Panc1 (cell line): Measurements from ENCODE around the gene LTB. TPM values are rescaled to one million over a fixed set of nuclear protein-coding genes. Genes with fewer than 3 reads are reported as not detected.

Experiments
- ATAC-seq: fragments of 200-7000 bp; cut with Tn5 transposase; 2 replicates; pipeline ENCODE4 v1.9.1; 2020; ENCODE audit warnings: mild to moderate bottlenecking, moderate library complexity
- BruUV-seq: library from RNA; stranded (reverse); fragments of 400-500 nt; replicated peaks from 2 replicates; lab custom pipeline; 2021; lab: Mats Ljungman, UMichigan
- CTCF ChIA-PET: fragments of 300-600 bp; sonication (Branson Sonifier 250); formaldehyde crosslinking; loops from one replicate; lab custom pipeline; 2022; ENCODE audit warnings: antibody characterized with exemption; lab: Charles Lee
- POLR2A ChIA-PET: fragments of 300-600 bp; sonication (Branson Sonifier 250); formaldehyde crosslinking; loops from one replicate; lab custom pipeline; 2022; ENCODE audit warnings: antibody characterized with exemption; lab: Charles Lee
- DNase-seq: peaks from one replicate; pipeline ENCODE4 v3.0.0-alpha.2; 2010; ENCODE audit warnings: low read depth, low spot score
- H3K27ac ChIP-seq: 2 replicates; pipeline ENCODE4 v1.5.1; 2011; ENCODE audit warnings: mild to moderate bottlenecking, low read length, inconsistent platforms
- H3K27me3 ChIP-seq: fragments of 200-500 bp; sonication (Bioruptor generic); 2 replicates; pipeline ENCODE4 v1.6.0; 2014; ENCODE audit warnings: low read length, inconsistent platforms; ENCODE audit not compliant: control insufficient read depth, insufficient read depth
- H3K36me3 ChIP-seq: fragments of 200-500 bp; sonication (Bioruptor generic); 2 replicates; pipeline ENCODE4 v1.5.1; 2014; ENCODE audit warnings: inconsistent platforms, mild to moderate bottlenecking, low read length, moderate library complexity; ENCODE audit not compliant: control insufficient read depth, insufficient read depth
- H3K4me1 ChIP-seq: 2 replicates; pipeline ENCODE4 v1.5.1; 2011; ENCODE audit warnings: inconsistent platforms, mild to moderate bottlenecking, low read length, moderate library complexity; ENCODE audit not compliant: control insufficient read depth, insufficient read depth
- H3K4me3 ChIP-seq, 2 experiments: 2 replicates each; pipeline ENCODE4 v1.5.1; 2011 to 2012; ENCODE audit warnings: low read depth in 2 of 2, low read length in 2 of 2, mild to moderate bottlenecking in 2 of 2, inconsistent platforms in 1 of 2, moderate library complexity in 1 of 2
- H3K9me3 ChIP-seq: fragments of 200-500 bp; sonication (Bioruptor generic); 2 replicates; pipeline ENCODE4 v1.5.1; 2014; ENCODE audit warnings: low read depth, mild to moderate bottlenecking, inconsistent platforms, low read length, moderate library complexity; ENCODE audit not compliant: control insufficient read depth, insufficient read depth
- POLR2AphosphoS5 ChIP-seq: IDR thresholded peaks from 2 replicates; pipeline ENCODE4 v1.6.1; 2012; ENCODE audit warnings: mild to moderate bottlenecking, low read depth, low read length, moderate library complexity
- SIN3A ChIP-seq: IDR thresholded peaks from 2 replicates; pipeline ENCODE4 v1.6.1; 2012; ENCODE audit warnings: low read depth, mild to moderate bottlenecking, low read length, moderate library complexity, borderline replicate concordance; ENCODE audit not compliant: insufficient read depth
- TCF7L2 ChIP-seq: IDR thresholded peaks from 2 replicates; pipeline ENCODE4 v1.6.1; 2011; ENCODE audit warnings: mild to moderate bottlenecking, low read depth, low read length, inconsistent platforms
- in situ Hi-C: cut with HindIII; loops from 2 replicates; pipeline ENCODE4 v1.10.0; 2016; ENCODE audit warnings: low sequenced_read_pairs, low pct_unique_long_range_greater_than_20kb
- intact Hi-C: fragments of 100-400 bp; cut with micrococcal nuclease; formaldehyde crosslinking; loops from one replicate; pipeline ENCODE4 v1.10.0; 2022; ENCODE audit not compliant: unreplicated experiment
- total RNA-seq: library from RNA; stranded (reverse); gene quantifications from one replicate; pipeline ENCODE4 v1.2.1, GENCODE V29; 2021; ENCODE audit not compliant: unreplicated experiment
- TF ChIP-seq, protein P1 (sequence below): fragments of 450-650 bp; IDR thresholded peaks from 2 replicates; pipeline ENCODE4 v1.5.1; 2017; ENCODE audit warnings: mild to moderate bottlenecking
- TF ChIP-seq, protein P2 (sequence below), 2 experiments: IDR thresholded peaks; 2 replicates each; pipeline ENCODE4 v1.6.1; 2011 to 2012; ENCODE audit warnings: low read depth in 2 of 2, control low read depth in 1 of 2, low read length in 1 of 2, mild to moderate bottlenecking in 1 of 2, moderate library complexity in 1 of 2; ENCODE audit not compliant: insufficient read depth in 1 of 2

Gene LTB
- total RNA-seq, 1 experiment from 2014 or later, result 3.7 TPM

- POLR2A ChIA-PET, result no interaction called here
- no peak overlapping the region for H3K4me3 ChIP-seq
- no peak for DNase-seq
- H3K36me3 ChIP-seq, result no peaks in the 10 kb centered on the region
- no peaks in the 10 kb centered on the region for H3K9me3 ChIP-seq
- in situ Hi-C loops, result no loop called here
- TF ChIP-seq POLR2AphosphoS5 (no peak), TCF7L2 (no peak), SIN3A (no peak)
- TF ChIP-seq, protein P1, sequence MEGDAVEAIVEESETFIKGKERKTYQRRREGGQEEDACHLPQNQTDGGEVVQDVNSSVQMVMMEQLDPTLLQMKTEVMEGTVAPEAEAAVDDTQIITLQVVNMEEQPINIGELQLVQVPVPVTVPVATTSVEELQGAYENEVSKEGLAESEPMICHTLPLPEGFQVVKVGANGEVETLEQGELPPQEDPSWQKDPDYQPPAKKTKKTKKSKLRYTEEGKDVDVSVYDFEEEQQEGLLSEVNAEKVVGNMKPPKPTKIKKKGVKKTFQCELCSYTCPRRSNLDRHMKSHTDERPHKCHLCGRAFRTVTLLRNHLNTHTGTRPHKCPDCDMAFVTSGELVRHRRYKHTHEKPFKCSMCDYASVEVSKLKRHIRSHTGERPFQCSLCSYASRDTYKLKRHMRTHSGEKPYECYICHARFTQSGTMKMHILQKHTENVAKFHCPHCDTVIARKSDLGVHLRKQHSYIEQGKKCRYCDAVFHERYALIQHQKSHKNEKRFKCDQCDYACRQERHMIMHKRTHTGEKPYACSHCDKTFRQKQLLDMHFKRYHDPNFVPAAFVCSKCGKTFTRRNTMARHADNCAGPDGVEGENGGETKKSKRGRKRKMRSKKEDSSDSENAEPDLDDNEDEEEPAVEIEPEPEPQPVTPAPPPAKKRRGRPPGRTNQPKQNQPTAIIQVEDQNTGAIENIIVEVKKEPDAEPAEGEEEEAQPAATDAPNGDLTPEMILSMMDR, result no peak
- TF ChIP-seq, protein P2, sequence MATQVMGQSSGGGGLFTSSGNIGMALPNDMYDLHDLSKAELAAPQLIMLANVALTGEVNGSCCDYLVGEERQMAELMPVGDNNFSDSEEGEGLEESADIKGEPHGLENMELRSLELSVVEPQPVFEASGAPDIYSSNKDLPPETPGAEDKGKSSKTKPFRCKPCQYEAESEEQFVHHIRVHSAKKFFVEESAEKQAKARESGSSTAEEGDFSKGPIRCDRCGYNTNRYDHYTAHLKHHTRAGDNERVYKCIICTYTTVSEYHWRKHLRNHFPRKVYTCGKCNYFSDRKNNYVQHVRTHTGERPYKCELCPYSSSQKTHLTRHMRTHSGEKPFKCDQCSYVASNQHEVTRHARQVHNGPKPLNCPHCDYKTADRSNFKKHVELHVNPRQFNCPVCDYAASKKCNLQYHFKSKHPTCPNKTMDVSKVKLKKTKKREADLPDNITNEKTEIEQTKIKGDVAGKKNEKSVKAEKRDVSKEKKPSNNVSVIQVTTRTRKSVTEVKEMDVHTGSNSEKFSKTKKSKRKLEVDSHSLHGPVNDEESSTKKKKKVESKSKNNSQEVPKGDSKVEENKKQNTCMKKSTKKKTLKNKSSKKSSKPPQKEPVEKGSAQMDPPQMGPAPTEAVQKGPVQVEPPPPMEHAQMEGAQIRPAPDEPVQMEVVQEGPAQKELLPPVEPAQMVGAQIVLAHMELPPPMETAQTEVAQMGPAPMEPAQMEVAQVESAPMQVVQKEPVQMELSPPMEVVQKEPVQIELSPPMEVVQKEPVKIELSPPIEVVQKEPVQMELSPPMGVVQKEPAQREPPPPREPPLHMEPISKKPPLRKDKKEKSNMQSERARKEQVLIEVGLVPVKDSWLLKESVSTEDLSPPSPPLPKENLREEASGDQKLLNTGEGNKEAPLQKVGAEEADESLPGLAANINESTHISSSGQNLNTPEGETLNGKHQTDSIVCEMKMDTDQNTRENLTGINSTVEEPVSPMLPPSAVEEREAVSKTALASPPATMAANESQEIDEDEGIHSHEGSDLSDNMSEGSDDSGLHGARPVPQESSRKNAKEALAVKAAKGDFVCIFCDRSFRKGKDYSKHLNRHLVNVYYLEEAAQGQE (IDR thresholded peaks at IDR 0.05; ENCODE audit: insufficient read depth in 1 of 2, low read depth in 2 of 2, low read length in 1 of 2), result no peak
- no peak overlapping the region for H3K27ac ChIP-seq
- CTCF ChIA-PET, result interaction anchor here (0.6 to 2.6 kb wide), 3 partner anchors 12 to 33 kb away, joined by 3 to 11 read pairs (median 5); no protein-coding TSS in a partner anchor
- H3K27me3 ChIP-seq, result no peaks in the 10 kb centered on the region
- no TSS peak for BruUV-seq
- peaks cover 10% of the 10 kb centered on the region for H3K4me1 ChIP-seq
- ATAC-seq, result no peak
- intact Hi-C loops, result no loop called here
Measured at GRCh38 chr6:31573239-31574105, 8.8 kb downstream of the LTB start.

DNA sequence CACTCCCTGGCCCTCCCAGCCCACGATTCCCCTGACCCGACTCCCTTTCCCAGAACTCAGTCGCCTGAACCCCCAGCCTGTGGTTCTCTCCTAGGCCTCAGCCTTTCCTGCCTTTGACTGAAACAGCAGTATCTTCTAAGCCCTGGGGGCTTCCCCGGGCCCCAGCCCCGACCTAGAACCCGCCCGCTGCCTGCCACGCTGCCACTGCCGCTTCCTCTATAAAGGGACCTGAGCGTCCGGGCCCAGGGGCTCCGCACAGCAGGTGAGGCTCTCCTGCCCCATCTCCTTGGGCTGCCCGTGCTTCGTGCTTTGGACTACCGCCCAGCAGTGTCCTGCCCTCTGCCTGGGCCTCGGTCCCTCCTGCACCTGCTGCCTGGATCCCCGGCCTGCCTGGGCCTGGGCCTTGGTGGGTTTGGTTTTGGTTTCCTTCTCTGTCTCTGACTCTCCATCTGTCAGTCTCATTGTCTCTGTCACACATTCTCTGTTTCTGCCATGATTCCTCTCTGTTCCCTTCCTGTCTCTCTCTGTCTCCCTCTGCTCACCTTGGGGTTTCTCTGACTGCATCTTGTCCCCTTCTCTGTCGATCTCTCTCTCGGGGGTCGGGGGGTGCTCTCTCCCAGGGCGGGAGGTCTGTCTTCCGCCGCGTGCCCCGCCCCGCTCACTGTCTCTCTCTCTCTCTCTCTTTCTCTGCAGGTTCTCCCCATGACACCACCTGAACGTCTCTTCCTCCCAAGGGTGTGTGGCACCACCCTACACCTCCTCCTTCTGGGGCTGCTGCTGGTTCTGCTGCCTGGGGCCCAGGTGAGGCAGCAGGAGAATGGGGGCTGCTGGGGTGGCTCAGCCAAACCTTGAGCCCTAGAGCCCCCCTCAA lies 9.9 kb downstream of the LTB start, which contains the start of gene LTA:
LTA (plus strand) TSS at position 249 of the 871 bp plus-strand sequence; CDS start at position 703, 454 bp downstream.
- POLR2A ChIA-PET, result no interaction called here
- intact Hi-C loops (no loop called here), in situ Hi-C loops (no loop called here)
- Histone ChIP-seq H3K9me3 (no peaks in the 10 kb centered on the region), H3K36me3 (no peaks in the 10 kb centered on the region), H3K4me1 (no peaks in the 10 kb centered on the region), H3K27me3 (no peaks in the 10 kb centered on the region), H3K27ac (no peak within 1 kb of the TSS), H3K4me3 (no peak within 1 kb of the TSS)
- TF ChIP-seq, protein P2 (IDR thresholded peaks at IDR 0.05; ENCODE audit: insufficient read depth in 1 of 2, low read depth in 2 of 2, low read length in 1 of 2), result no peak
- TF ChIP-seq, protein P1, result no peak
- TF ChIP-seq POLR2AphosphoS5, result no peak
- no peak for TF ChIP-seq TCF7L2
- no peak for TF ChIP-seq SIN3A
- CTCF ChIA-PET, result no interaction called here
- ATAC-seq, result 0 out of 2 replicates have a peak, but pooled peaks have one; percentile 24
- DNase-seq, result no peak
- no TSS peak for BruUV-seq
